MG63 (cell line): ENCODE measurements around the gene ACSM2B. TPM values are rescaled to one million over a fixed set of nuclear protein-coding genes. Genes with fewer than 3 reads are reported as not detected.
"Not testable (repeated sequence)": the region's sequence is repeated elsewhere in the genome, so short reads cannot be mapped to it uniquely, and the experiment has no call there.

Experiments used
- DNase-seq: peaks from one replicate; pipeline ENCODE4 v3.0.0-alpha.2; 2020
- H3K27me3 ChIP-seq: fragments of 250-450 bp; sonication (Bioruptor Pico); 2 replicates; pipeline ENCODE4 v1.5.1; 2020; ENCODE audit warnings: mild to moderate bottlenecking, moderate library complexity
- H3K36me3 ChIP-seq: fragments of 250-450 bp; sonication (Bioruptor Pico); 2 replicates; pipeline ENCODE4 v1.5.1; 2020; ENCODE audit warnings: mild to moderate bottlenecking, moderate library complexity
- H3K4me3 ChIP-seq: fragments of 250-450 bp; sonication (Bioruptor Pico); 2 replicates; pipeline ENCODE4 v1.5.1; 2020; ENCODE audit warnings: mild to moderate bottlenecking, moderate library complexity
- H3K9me3 ChIP-seq: fragments of 250-450 bp; sonication (Bioruptor Pico); 2 replicates; pipeline ENCODE4 v1.5.1; 2020; ENCODE audit warnings: mild to moderate bottlenecking, moderate library complexity
- total RNA-seq: library from RNA; depleted of rRNA; stranded (reverse); fragments of >200 nt; shearing (Covaris generic); gene quantifications from 2 replicates; pipeline ENCODE4 v1.2.3, GENCODE V29; 2014; ENCODE audit warnings: low replicate concordance

Gene ACSM2B
- total RNA-seq, 1 experiment from 2014 or later: not detected

GRCh38 chr16:20610211-20610891, 34.2 kb upstream of the ACSM2B start:
- Histone ChIP-seq H3K4me3 (no peak overlapping the region), H3K36me3 (no peaks in the 10 kb centered on the region)

GRCh38 chr16:20602205-20602604, 26.0 kb upstream of the ACSM2B start:
- H3K4me3 ChIP-seq, H3K27me3 ChIP-seq, H3K36me3 ChIP-seq, H3K9me3 ChIP-seq, DNase-seq: not testable (repeated sequence)

More at GRCh38 chr16:20610211-20610891, 34.2 kb upstream of the ACSM2B start:
- H3K27me3 ChIP-seq: peaks cover 7% of the 10 kb centered on the region; the same call in 1 of the 2 replicates
- H3K9me3 ChIP-seq: no peaks in the 10 kb centered on the region
- no peak for DNase-seq

GRCh38 chr16:20599475-20599874, 23.3 kb upstream of the ACSM2B start:
- not testable (repeated sequence) for H3K9me3 ChIP-seq, H3K27me3 ChIP-seq, H3K36me3 ChIP-seq, H3K4me3 ChIP-seq, DNase-seq

GRCh38 chr16:20598832-20599469, 22.8 kb upstream of the ACSM2B start:
- no peak overlapping the region for H3K4me3 ChIP-seq
- no peaks in the 10 kb centered on the region for H3K36me3 ChIP-seq
- H3K9me3 ChIP-seq: no peaks in the 10 kb centered on the region
- DNase-seq: no peak
- H3K27me3 ChIP-seq: no peaks in the 10 kb centered on the region

GRCh38 chr16:20595694-20596093, 19.5 kb upstream of the ACSM2B start:
- H3K9me3 ChIP-seq, H3K36me3 ChIP-seq, H3K27me3 ChIP-seq, H3K4me3 ChIP-seq, DNase-seq: not testable (repeated sequence)

GRCh38 chr16:20595068-20595467, 18.9 kb upstream of the ACSM2B start:
- not testable (repeated sequence) for H3K36me3 ChIP-seq, H3K9me3 ChIP-seq, H3K4me3 ChIP-seq, DNase-seq, H3K27me3 ChIP-seq

GRCh38 chr16:20592780-20593179, 16.6 kb upstream of the ACSM2B start:
- not testable (repeated sequence) for H3K27me3 ChIP-seq, H3K36me3 ChIP-seq, DNase-seq, H3K4me3 ChIP-seq, H3K9me3 ChIP-seq

GRCh38 chr16:20589486-20589885, 13.3 kb upstream of the ACSM2B start:
- not testable (repeated sequence) for H3K9me3 ChIP-seq, H3K27me3 ChIP-seq, H3K36me3 ChIP-seq, H3K4me3 ChIP-seq, DNase-seq

GRCh38 chr16:20587645-20588074, 11.5 kb upstream of the ACSM2B start:
- not testable (repeated sequence) for H3K9me3 ChIP-seq, H3K4me3 ChIP-seq, DNase-seq, H3K27me3 ChIP-seq, H3K36me3 ChIP-seq

GRCh38 chr16:20586716-20587115, 10.5 kb upstream of the ACSM2B start:
- not testable (repeated sequence) for H3K27me3 ChIP-seq, DNase-seq, H3K36me3 ChIP-seq

GRCh38 chr16:20586112-20586511, 9.9 kb upstream of the ACSM2B start:
- H3K27me3 ChIP-seq, H3K36me3 ChIP-seq, H3K4me3 ChIP-seq, DNase-seq, H3K9me3 ChIP-seq: not testable (repeated sequence)

More at GRCh38 chr16:20586716-20587115, 10.5 kb upstream of the ACSM2B start:
- H3K4me3 ChIP-seq, H3K9me3 ChIP-seq: not testable (repeated sequence)

- not testable (repeated sequence) for H3K9me3 ChIP-seq, H3K36me3 ChIP-seq, DNase-seq, H3K27me3 ChIP-seq, H3K4me3 ChIP-seq
Observed at GRCh38 chr16:20580487-20581259, 4.5 kb upstream of the ACSM2B start.

DNA sequence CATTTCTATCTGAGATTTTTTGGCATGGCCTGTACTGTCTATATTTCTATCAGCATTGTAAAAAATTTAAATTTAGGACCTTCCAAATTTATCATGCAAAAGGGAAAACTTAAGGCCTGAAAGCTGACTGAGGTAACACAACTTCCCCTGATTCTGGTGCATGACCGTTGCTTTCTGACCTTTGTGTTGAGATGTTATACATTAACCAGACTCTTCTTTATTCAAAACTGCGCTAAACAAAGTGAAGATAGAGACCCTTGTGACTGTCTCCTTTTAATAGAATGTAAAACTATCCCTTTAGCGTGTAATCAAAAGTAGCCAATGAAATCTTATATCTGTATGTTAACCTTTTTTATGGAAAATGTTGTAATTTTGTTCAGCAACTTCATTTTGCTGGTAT, 1.9 kb upstream of the ACSM2B start:
- H3K27me3 ChIP-seq, DNase-seq, H3K36me3 ChIP-seq, H3K4me3 ChIP-seq, H3K9me3 ChIP-seq: not testable (repeated sequence)

GRCh38 chr16:20569117-20569651, 7.0 kb downstream of the ACSM2B start:
- not testable (repeated sequence) for H3K36me3 ChIP-seq, H3K4me3 ChIP-seq, H3K27me3 ChIP-seq, H3K9me3 ChIP-seq, DNase-seq

DNA sequence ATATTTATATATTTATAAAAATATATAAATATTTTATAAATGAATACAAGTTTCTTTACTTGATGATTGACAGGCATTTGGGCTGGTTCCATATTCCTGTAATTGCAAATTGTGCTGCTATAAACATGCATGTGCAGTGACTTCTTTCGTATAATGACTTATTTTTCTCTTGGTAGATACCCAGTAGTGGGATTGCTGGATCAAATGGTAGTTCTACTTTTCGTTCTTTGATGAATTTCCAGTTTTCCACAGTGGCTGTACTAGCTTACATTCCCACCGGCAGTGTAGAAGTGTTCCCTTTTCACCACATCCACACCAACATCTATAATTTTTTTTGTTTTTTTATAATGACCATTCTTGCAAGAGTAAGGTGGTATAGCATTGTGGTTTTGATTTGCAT, 7.8 kb downstream of the ACSM2B start:
- Histone ChIP-seq H3K27me3 (0 out of 2 replicates have a peak, but pooled peaks cover 2% of the 10 kb centered on the region), H3K4me3 (no peak overlapping the region), H3K36me3 (no peaks in the 10 kb centered on the region), H3K9me3 (no peaks in the 10 kb centered on the region)
- DNase-seq: no peak

DNA sequence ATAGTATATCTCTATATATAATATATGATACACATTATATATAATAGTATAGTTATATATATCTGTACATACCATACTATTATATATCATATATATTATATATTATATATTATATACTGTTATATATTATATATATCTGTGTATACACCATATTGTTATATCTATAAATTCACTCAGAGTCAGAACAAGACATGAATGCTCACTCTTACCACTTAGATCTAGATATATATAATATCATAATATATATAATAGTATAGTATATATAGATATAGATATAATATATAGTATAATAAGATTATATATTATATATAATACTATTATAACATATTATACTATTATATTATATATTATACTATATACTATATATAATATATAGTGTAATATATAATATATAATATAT, 9.3 kb downstream of the ACSM2B start:
- Histone ChIP-seq H3K4me3 (no peak overlapping the region), H3K27me3 (0 out of 2 replicates have a peak, but pooled peaks cover 2% of the 10 kb centered on the region), H3K9me3 (no peaks in the 10 kb centered on the region), H3K36me3 (no peaks in the 10 kb centered on the region)
- DNase-seq: no peak

GRCh38 chr16:20565334-20565733, 10.8 kb downstream of the ACSM2B start:
- H3K4me3 ChIP-seq, H3K27me3 ChIP-seq, H3K9me3 ChIP-seq, H3K36me3 ChIP-seq, DNase-seq: not testable (repeated sequence)
